ENCODE results near the gene ATG9A. TPM values are rescaled to one million over a fixed set of nuclear protein-coding genes. Genes with fewer than 3 reads are reported as not detected.

Gene ATG9A
- total RNA-seq, 1 donor from 2014 or later, result 83.6 TPM

- no peak for DNase-seq (ENCODE audit: extremely low spot score, unreplicated experiment)
- H3K36me3 Mint-ChIP-seq (ENCODE audit: unreplicated experiment), result no peaks in the 10 kb centered on the region
- no peaks in the 10 kb centered on the region for H3K9me3 Mint-ChIP-seq (ENCODE audit: unreplicated experiment)
- no peaks in the 10 kb centered on the region for H3K27me3 Mint-ChIP-seq (ENCODE audit: unreplicated experiment)
- peak overlapping the region; percentile 85 for H3K4me3 Mint-ChIP-seq (ENCODE audit: unreplicated experiment)
- H3K27ac Mint-ChIP-seq (ENCODE audit: unreplicated experiment), result peak overlapping the region; percentile 96
- H3K4me1 Mint-ChIP-seq (ENCODE audit: unreplicated experiment), result peaks cover 30% of the 10 kb centered on the region
- TF ChIP-seq, protein P1, sequence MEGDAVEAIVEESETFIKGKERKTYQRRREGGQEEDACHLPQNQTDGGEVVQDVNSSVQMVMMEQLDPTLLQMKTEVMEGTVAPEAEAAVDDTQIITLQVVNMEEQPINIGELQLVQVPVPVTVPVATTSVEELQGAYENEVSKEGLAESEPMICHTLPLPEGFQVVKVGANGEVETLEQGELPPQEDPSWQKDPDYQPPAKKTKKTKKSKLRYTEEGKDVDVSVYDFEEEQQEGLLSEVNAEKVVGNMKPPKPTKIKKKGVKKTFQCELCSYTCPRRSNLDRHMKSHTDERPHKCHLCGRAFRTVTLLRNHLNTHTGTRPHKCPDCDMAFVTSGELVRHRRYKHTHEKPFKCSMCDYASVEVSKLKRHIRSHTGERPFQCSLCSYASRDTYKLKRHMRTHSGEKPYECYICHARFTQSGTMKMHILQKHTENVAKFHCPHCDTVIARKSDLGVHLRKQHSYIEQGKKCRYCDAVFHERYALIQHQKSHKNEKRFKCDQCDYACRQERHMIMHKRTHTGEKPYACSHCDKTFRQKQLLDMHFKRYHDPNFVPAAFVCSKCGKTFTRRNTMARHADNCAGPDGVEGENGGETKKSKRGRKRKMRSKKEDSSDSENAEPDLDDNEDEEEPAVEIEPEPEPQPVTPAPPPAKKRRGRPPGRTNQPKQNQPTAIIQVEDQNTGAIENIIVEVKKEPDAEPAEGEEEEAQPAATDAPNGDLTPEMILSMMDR (IDR thresholded peaks at IDR 0.05), result no peak
Observed at GRCh38 chr2:219244789-219245147, 15.3 kb upstream of the ATG9A start.

- no peak for DNase-seq (ENCODE audit: extremely low spot score, unreplicated experiment)
Observed at GRCh38 chr2:219243291-219243761, 13.9 kb upstream of the ATG9A start.

GRCh38 chr2:219234331-219234730 is 4.9 kb upstream of the ATG9A start:
- no peaks in the 10 kb centered on the region for H3K9me3 Mint-ChIP-seq (ENCODE audit: unreplicated experiment)
- DNase-seq (ENCODE audit: extremely low spot score, unreplicated experiment), result no peak

More at GRCh38 chr2:219243291-219243761, 13.9 kb upstream of the ATG9A start:
- TF ChIP-seq, protein P1 (IDR thresholded peaks at IDR 0.05), result no peak
- Mint-ChIP-seq H3K4me1 (ENCODE audit: unreplicated experiment) (peaks cover 17% of the 10 kb centered on the region), H3K27me3 (ENCODE audit: unreplicated experiment) (no peaks in the 10 kb centered on the region), H3K4me3 (ENCODE audit: unreplicated experiment) (no peak overlapping the region), H3K27ac (ENCODE audit: unreplicated experiment) (no peak overlapping the region), H3K9me3 (ENCODE audit: unreplicated experiment) (no peaks in the 10 kb centered on the region), H3K36me3 (ENCODE audit: unreplicated experiment) (peaks cover under 1% of the 10 kb centered on the region)

DNA sequence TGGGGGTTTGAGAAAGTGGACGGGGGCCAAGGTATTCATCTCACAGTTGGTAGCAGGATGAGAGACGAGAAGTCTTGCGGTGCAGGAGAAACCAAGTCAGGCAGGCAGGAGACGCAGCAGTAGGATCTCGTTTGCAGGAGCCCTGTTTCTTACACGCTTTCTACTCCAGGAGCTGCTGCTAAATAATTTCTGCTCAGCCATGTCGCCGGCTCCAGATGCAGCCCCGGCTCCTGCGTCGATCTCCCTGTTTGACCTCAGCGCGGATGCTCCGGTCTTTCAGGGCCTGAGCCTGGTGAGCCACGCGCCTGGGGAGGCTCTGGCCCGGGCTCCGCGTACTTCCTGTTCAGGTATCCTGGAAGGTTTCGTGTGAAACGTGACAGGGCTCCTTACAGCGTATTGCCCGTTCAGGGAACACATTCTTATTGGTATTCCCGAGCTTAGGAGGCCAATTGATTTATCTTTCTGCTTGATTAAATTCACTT is 664 bp upstream of the ATG9A start:
- Mint-ChIP-seq H3K36me3 (ENCODE audit: unreplicated experiment) (peaks cover 30% of the 10 kb centered on the region), H3K9me3 (ENCODE audit: unreplicated experiment) (no peaks in the 10 kb centered on the region), H3K4me1 (ENCODE audit: unreplicated experiment) (peaks cover 26% of the 10 kb centered on the region), H3K4me3 (ENCODE audit: unreplicated experiment) (peak overlapping the region; percentile 95), H3K27ac (ENCODE audit: unreplicated experiment) (peak overlapping the region; percentile 98), H3K27me3 (ENCODE audit: unreplicated experiment) (no peaks in the 10 kb centered on the region)
- TF ChIP-seq, protein P1 (IDR thresholded peaks at IDR 0.05), result no peak
- no peak for DNase-seq (ENCODE audit: extremely low spot score, unreplicated experiment)

More at GRCh38 chr2:219234331-219234730, 4.9 kb upstream of the ATG9A start:
- no peak overlapping the region for H3K27ac Mint-ChIP-seq (ENCODE audit: unreplicated experiment)
- no peak overlapping the region for H3K4me3 Mint-ChIP-seq (ENCODE audit: unreplicated experiment)
- TF ChIP-seq, protein P1 (IDR thresholded peaks at IDR 0.05), result no peak
- no peaks in the 10 kb centered on the region for H3K27me3 Mint-ChIP-seq (ENCODE audit: unreplicated experiment)
- H3K4me1 Mint-ChIP-seq (ENCODE audit: unreplicated experiment), result peaks cover 11% of the 10 kb centered on the region
- peaks cover 37% of the 10 kb centered on the region for H3K36me3 Mint-ChIP-seq (ENCODE audit: unreplicated experiment)

- Mint-ChIP-seq H3K36me3 (ENCODE audit: unreplicated experiment) (peaks cover 30% of the 10 kb centered on the region), H3K27ac (ENCODE audit: unreplicated experiment) (peak overlapping the region; percentile 71), H3K27me3 (ENCODE audit: unreplicated experiment) (no peaks in the 10 kb centered on the region), H3K9me3 (ENCODE audit: unreplicated experiment) (no peaks in the 10 kb centered on the region), H3K4me1 (ENCODE audit: unreplicated experiment) (peaks cover 26% of the 10 kb centered on the region), H3K4me3 (ENCODE audit: unreplicated experiment) (peak overlapping the region; percentile 95)
- TF ChIP-seq, protein P1 (IDR thresholded peaks at IDR 0.05), result no peak
- no peak for DNase-seq (ENCODE audit: extremely low spot score, unreplicated experiment)
Observed at GRCh38 chr2:219228911-219229304, 528 bp downstream of the ATG9A start.

All from osteocyte (in vitro differentiated cells).